Right ventricle myocardium inferior (tissue), 1 donor: ENCODE data around the gene LIPC. TPM values are rescaled to one million over a fixed set of nuclear protein-coding genes. Genes with fewer than 3 reads are reported as not detected.

Source experiments
- ATAC-seq: fragments of 200-7000 bp; cut with Tn5 transposase; one replicate; pipeline ENCODE4 v1.9.1; 2020; ENCODE audit warnings: mild to moderate bottlenecking, moderate library complexity
- DNase-seq: peaks from one replicate; pipeline ENCODE4 v3.0.0; 2021; ENCODE audit errors: missing footprints
- intact Hi-C: fragments of 100-400 bp; cut with DNase I; formaldehyde crosslinking; loops from one replicate; pipeline ENCODE4 v1.11.0; 2022
- total RNA-seq: library from RNA; stranded (reverse); fragmentation: NEBNext Ultra II Directional; extraction: Animal tissue kit (Norgen Biotek cat#: 25700); gene quantifications from one replicate; pipeline ENCODE4 v1.2.1, GENCODE V29; 2021
- donor health status: DM: no; HTN: yes; CAD: no; lungs with severe emphysema.

LIPC gene
- total RNA-seq, 1 donor from 2014 or later, result 0.70 TPM

DNA sequence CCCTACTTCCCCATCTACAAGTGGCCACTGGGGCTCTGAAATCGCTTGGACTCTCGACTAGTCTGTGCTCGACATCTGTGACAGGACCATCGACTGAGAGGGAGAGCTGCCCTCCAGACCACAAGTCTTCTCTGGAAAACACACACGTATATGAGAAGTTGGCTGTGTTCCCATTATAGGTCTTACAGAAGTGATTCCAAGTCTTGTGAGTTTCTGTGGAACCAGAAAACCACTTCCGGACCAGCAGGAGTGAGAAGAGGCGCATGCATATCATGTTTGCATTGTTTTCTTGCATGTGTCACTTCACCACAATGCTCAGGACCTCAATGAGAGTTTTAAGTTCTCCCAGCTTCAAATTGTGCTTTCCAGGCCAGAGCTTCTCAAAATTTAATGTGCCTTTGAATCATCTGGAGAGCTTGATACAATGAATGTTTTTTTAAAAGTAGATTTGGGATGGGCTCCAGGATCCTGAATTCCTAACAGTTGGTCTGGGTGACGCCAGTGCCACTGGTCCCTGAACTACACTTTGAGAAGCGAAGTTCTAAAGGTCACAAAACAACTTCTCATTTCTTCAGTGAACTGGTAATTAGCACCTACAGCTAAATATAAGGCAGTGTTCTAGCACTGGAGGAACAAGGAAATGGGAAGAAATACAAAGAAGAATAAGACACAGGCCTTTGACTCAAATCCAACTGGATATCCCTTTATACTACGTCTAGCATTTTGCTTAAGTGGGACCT is 15.7 kb downstream of the LIPC start:
- DNase-seq (no peak), ATAC-seq (peak; percentile 37)
- intact Hi-C loops, result no loop called here

DNA sequence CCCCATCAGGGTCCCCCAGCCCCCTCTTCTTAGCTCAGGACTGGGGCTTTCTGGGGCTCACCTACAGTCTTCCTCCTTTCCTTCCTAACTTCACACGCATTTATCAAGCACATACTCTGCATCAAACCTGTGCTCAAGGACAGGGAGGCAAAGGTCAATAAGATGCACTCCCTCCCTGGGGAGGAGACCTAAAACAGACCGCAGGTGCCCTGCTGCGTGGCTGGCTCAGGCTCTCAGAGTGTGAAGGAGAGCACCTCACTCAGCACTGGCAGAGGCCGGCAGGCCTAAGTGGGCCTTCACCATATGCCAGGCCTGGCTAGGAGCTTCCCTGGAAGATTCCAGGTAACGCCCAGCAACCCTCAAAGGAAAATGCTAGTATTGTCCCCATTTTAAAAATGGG is 16.5 kb downstream of the LIPC start:
- DNase-seq, result no peak
- intact Hi-C loops, result no loop called here
- ATAC-seq, result no peak

DNA sequence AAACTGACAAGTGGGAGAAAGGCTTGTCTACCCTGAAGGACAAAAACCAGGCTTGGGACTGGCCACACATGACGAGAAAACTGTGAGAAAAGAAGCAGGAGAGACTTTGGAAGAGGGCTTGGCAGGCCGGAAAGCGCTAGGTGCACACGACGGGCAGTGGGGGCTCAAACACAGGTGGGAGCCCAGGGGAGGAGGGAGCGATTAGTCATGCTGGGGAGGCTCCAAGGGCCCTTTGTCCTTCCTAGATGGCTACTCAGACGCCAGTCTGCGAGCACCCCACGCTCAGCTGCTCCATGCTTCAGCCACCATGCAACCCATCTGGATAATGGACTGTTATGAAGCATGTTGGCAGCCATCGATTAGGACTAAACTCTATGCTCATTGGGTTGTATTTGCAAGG is 17.1 kb downstream of the LIPC start:
- DNase-seq, result no peak
- intact Hi-C loops, result no loop called here
- ATAC-seq, result no peak

DNA sequence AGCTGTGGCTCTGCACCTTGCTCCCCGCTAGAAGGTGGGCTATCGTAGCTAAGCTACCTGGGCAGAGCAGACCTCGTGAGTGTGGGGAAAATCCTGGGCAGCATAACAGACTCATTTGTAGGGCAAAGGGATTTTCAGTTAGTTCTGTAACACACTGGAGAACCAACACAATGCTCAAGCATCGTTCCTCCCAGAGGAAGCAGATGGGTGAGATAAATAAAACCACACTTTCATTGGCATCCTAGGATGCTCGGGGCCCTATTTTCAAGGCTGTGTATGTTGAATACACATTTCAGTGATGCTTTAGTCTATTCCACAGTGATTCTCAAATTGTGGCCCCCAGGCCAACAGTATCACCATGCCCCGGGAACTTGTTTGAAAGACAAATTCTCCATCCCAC is 20.0 kb downstream of the LIPC start:
- intact Hi-C loops, result no loop called here
- DNase-seq, result no peak
- ATAC-seq, result no peak

DNA sequence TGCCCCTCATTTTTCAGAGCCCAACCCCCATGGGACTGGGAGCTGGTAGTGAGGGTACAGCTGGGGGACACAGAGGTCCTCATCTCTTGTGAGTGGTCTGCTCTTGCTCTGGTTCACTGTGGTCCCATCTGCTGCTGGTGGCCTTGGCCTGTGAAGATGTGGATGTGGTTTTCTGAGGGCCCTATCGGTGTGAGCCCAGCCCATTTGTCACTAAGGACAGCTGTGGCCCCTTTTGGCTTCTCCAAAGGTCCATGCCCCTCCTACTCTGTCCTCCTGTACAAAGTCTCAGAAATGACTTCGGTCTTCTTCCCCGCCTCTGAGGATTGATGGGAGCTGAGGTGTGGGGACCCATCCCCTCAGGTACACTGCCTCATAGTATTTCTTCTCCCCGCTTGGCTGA is 21.0 kb downstream of the LIPC start:
- DNase-seq, result no peak
- no peak for ATAC-seq

DNA sequence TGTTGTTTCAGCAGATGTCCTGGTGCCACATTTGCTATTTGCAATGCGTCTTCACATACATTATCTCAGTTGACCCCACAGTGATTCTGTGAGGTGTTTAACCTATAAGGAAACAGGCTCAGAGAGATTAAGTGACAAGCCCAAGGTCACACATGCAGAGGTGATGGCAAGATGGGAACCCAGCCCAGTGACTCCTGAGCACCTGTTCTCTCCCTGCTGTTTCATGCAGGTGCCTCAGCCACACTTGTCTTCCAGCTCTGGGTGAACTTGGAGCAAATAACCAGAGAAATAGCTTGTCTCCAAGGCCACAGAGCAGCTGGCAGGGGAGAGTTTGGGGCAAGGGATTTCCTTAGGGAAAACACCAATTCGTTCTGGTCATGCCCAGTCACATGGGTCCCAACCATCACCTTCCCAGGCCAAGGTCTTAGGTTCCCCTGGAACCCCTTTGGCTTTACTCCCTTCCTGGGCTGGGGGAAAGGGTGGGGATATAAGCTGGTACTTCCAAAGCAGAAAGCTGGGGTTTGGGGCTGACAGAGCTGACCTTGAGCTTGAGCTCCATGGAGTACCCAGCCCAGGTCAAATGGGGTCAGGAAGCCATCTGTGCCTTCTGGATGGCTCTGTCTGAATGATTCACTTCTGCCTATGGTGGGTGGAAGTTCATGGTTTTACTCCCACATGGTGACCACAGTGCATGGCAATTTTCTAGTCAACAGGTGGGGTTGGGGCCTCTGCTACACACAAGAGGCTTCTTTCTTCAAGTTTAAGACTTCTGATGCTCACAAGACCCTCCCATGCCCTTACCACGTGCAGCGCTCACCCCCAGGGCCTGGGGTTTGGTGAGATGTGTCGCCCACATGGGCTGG is 22.4 kb downstream of the LIPC start:
- intact Hi-C loops, result no loop called here

More for the DNA sequence above, 21.0 kb downstream of the LIPC start:
- intact Hi-C loops, result no loop called here

DNA sequence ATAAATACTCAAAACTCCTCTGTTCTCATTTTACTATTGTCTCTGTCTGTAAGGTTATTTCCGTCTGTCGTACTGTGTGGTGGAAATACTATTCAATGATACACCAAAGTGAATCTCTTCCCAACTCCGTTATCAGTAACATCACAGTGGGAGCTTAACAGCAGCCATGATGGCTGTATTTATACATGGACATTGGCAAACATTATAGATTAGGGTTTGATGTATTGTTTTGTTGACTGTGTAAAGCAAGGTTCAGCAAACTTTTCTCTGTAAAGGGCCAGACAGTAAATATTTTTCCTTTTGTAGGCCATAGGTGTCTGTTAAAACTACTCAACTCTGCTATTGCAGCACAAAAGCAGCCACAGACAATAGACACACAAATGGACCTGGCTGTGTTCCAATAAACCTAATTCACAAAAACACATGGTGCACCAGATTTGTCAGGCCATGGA is 23.2 kb downstream of the LIPC start:
- ATAC-seq (no peak), DNase-seq (no peak)
- intact Hi-C loops, result no loop called here

More for the DNA sequence above, 22.4 kb downstream of the LIPC start:
- ATAC-seq (no peak), DNase-seq (no peak)

DNA sequence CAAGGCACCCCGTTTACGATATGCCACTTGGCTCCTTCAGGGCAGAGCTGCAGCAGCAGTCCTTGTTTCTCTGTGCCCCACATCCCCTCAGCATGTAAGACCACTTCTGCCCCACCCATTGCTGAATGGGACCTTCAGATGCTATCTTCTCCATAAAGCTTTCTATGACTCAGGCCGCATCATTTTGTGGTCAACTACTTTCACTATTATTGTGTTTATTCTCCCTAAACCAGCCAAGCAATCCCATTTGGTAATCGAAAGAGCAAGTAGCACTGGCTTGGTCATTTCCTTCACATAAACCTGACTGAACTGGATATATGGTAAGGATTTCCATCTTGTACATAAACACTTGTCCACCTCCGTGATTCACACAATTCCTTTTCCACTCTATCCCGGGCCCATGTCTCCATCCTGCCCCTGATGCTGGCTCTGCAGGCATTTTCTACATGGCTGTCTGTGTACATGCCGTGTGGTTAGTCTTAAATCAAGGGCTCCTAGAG is 25.7 kb downstream of the LIPC start:
- ATAC-seq (no peak), DNase-seq (no peak)
- intact Hi-C loops, result no loop called here

DNA sequence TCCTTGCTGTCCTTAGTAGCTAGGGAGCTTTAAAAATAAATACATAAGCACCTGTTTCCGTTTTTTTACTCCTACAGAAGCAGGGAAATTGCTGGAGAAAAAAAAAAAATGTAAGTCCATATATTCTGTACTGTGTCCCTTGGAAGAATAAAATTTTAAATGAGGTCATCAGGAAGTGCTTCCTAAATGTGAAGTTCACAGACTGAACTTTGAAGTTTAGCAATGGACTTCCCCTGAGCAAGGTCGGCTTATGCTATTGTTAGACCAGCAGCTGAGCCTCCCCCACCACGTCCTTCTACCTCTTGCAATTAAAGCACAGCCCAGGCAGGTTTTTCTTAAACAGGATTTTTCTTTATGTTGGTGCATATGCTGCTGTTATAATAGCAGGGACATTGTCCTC is 26.3 kb downstream of the LIPC start:
- intact Hi-C loops, result no loop called here
- ATAC-seq (peak; percentile 21), DNase-seq (no peak)

DNA sequence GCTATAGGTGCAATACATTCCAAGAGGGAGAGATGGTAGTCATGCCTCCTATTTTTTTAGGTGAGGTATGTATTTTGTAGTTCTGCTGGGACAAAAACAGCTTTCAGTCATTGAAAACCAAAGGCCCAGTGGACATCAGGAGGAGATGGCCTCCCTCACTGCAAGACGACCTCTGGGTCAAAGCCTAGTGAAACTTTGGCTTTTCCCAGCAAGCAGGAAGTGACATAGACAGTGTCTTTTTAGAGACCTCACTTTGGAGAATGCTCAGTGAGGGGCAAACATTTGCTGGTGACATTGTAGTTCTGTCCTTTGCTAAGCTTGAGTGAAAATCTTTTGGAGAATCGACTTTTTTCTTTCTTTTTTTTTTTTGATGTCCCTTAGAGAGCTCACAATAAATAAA is 27.3 kb downstream of the LIPC start:
- ATAC-seq (no peak), DNase-seq (no peak)
- intact Hi-C loops, result no loop called here

DNA sequence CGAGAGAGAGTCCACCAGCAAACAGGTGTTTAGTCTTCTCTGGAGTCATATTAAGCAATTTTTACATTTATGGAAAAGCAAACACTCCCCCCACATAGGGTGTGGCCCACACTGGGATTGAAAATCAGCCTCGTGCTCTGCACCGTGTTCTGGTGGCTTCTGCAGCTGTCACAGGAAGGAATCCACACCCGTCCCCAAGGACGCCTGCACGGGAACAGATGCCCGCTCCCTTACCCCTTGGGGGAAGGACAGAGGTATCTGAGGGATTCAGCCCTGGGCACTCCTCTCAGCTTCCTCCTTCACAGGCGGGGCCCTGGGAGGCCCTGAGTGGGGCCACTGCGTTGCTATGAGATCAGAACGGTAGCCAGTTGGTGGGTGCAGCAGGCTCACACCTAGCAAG is 27.8 kb downstream of the LIPC start:
- DNase-seq (no peak), ATAC-seq (peak; percentile 36)
- intact Hi-C loops, result no loop called here

DNA sequence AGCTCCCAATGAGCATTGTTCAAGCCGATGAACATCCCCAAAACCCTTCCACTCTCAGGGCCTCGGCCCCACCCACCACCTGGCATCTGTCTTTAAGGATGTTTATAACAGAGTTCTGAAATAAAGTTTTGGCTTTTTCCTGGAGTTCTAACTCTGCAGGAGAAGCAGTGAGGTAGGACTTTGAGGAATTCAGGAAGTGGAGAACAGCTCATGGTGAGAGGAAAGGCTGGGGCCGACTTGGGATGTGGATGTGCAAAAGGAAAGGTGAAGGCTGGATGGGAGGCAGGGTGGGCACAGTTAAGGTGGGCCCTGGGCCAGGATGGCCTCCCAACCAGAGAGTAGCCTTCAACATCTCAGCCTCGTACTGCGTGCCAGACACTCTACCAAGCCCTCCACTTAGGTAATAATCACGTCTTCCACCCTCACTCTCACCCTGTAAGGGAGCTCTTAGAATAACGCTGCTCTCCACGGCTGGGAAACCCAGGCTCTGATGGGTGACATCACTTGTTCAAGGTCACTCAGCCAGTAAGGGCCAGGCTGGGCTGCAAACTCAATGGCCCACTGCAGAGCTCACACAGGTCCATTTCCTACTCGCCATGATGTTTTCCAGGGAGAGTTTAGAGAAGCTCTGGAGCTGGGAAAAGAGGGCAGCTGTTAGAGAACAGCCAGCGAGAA is 28.5 kb downstream of the LIPC start:
- ATAC-seq, result no peak
- intact Hi-C loops, result no loop called here
- no peak for DNase-seq

DNA sequence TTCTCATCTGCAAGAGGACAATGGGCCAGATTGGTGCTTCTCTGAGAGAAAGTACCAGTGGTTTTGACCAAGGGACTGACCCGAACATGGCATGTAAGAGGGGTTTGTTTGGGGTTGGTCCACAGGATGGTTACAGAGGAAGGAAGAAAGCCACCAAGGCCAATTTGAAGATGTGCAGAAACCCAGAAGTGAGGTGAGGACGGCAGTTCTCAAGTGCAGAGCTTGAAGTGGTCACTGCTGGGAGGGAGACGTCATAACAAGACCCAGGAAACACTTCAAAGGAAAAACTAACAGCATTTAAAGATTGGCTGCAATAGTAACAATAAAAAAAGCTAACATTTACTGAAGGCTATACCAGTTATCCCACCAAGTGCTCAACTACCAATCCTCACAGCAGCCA is 29.1 kb downstream of the LIPC start:
- no peak for DNase-seq
- intact Hi-C loops, result no loop called here

DNA sequence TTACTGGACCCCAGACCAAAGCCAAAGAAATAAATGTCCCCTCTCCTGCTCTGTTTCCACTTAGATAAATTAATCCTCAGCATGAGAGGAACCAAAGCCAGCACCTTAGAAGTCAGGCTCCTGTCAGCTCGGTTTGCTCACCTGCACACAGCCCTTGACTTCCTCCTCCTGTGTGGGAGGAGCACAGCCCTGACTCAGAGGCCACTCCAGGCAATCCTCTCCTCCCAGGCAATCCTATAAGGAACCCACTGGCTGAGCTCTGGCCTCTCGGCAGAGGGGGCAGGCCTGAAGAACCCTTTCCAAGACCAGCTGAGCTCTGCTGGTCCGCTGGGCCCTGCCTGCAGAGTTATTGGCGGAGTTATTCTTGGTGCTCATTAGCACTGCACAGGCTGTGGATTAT is 30.8 kb downstream of the LIPC start:
- no peak for DNase-seq
- intact Hi-C loops, result no loop called here
- no peak for ATAC-seq

More for the DNA sequence above, 29.1 kb downstream of the LIPC start:
- no peak for ATAC-seq

DNA sequence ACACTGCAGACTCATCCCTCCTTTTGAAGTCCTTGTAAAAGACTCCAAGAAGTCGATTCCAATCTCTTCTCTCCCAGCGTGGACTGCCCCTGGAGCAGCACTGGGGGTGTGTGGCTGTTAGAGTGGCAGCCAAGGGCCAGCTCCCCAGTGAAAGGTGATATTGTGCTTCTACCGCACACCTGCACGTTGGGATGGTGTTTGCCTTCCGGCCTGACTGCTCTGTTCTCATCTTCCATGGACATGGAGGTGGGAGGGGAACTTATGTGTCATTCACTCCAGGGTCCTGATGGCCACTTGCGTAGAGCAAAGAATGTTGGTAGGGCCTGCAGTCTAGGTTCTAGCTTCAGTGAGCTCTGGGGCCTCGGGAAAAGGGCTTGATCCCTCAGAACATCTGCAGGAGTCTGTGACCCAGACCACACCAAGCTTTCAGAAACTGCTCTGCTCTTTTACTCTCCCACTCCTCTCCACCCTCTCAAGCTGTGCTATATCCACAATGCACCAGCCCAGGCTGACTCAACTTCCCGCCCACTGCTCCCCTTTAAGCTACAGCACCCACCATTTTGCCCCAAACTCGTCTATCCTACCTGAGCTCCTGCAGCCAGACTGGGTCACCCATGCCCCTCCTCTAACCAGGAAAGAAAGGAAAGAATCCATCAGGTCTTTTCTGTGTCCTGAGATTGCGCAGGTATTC is 31.3 kb downstream of the LIPC start:
- ATAC-seq, result no peak
- intact Hi-C loops, result no loop called here

DNA sequence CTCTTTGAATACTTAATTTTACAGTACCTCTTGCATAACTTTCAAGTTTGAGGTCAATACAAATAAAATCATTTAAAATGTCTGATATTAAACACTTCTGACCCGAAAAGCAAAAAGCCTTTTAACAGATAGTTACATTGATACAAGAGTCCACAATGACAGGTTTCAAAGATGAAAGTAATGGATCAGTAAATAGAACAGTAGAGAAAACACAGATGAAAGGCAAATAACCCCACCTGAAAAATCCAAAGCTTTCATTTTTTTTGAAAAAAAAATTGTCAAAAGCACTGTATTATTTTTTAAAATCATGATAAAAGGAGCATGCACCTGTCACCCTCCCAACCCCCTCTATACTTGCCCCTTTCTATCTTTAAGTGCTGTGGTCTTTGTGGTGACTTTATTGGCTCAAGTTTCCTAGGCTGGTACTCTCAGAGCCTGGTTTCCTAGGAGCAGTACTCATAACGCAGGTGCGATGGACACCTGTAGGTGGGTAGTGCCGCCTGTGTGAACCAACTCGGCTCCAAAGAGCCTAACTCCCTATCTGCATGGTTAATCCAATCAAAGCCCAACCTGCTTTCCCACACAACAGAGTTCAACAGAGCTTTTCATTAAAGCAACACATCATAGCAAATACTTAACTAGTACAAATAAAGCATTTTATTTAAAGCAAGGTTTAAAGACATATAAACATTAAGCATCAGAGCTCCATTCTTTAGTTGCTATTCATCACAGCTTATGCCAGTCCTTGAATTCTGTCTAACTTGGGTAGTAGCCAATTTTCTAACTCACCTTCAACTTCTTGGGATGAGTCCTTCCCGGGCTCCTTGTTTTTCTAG is 32.2 kb downstream of the LIPC start:
- ATAC-seq, result no peak

More for the DNA sequence above, 31.3 kb downstream of the LIPC start:
- DNase-seq, result no peak

DNA sequence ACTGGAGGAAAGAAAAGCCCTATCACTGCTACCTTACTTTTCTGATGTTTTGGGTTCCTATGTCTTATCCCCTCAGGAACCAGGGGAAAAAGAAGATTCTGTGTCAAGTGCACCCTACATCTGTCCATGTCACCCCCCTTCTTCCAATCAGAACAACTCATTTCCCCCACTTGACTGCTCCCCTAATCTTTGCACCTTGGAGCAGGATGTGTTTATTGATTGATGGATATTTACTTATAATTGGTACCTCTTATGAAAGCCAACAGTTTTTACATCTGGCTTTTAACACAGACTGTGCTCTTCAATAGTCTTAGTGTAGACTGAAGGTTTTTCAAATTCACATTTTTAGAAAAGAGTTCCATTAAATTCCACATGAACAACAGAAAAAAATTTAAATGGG is 33.3 kb downstream of the LIPC start:
- intact Hi-C loops, result no loop called here
- DNase-seq (no peak), ATAC-seq (no peak)

More for the DNA sequence above, 32.2 kb downstream of the LIPC start:
- no peak for DNase-seq
- intact Hi-C loops, result no loop called here
